GM23248 (cell line): ENCODE measurements around the gene CFAP43.

Experiments
- EZH2 ChIP-seq: fragments of 200-600 bp; sonication (generic); IDR thresholded peaks from 2 replicates; pipeline ENCODE4 v1.6.1; 2018; ENCODE audit warnings: antibody characterized with exemption, mild to moderate bottlenecking; ENCODE audit not compliant: insufficient read depth, poor library complexity, severe bottlenecking
- EZH2phosphoT487 ChIP-seq: fragments of 200-600 bp; sonication (generic); IDR thresholded peaks from 2 replicates; pipeline ENCODE4 v1.6.1; 2018; ENCODE audit warnings: antibody characterized with exemption, moderate library complexity, mild to moderate bottlenecking, low read depth; ENCODE audit not compliant: insufficient read depth

- no peak for TF ChIP-seq EZH2phosphoT487
- TF ChIP-seq EZH2: no peak
Observed at GRCh38 chr10:104233817-104234216, 1.7 kb upstream of the CFAP43 start.
